Adrenal gland (tissue), 12 donors: Measurements from ENCODE around the gene PKP1. TPM values are rescaled to one million over a fixed set of nuclear protein-coding genes. Genes with fewer than 3 reads are reported as not detected.
A peak's percentile ranks its signal among the peaks of the same experiment; 100 is the strongest.

Experiments used
- DNase-seq, 7 donors: peaks; one replicate each; pipeline ENCODE4 v3.0.0-alpha.2; 2019 to 2020
- H3K27ac ChIP-seq, 5 donors: fragments of 200-600 bp; sonication (generic) in 4 of 5; 1 replicate in 3 of 5; 2 replicates in 2 of 5; pipeline versions ENCODE4 v1.5.1 to v1.8.0; 2016 to 2020; ENCODE audit warnings: mild to moderate bottlenecking in 1 of 5
- H3K27me3 ChIP-seq: fragments of 200-600 bp; 2 replicates; pipeline ENCODE4 v1.8.0; 2021
- H3K36me3 ChIP-seq, 2 donors: fragments of 200-600 bp; replicated peaks in 1 of 2; 1 replicate in 1 of 2; 2 replicates in 1 of 2; pipeline versions ENCODE4 v1.5.1 to v1.8.0; 2018 to 2022
- H3K4me1 ChIP-seq, 2 donors: fragments of 200-600 bp; replicated peaks in 1 of 2; 1 replicate in 1 of 2; 2 replicates in 1 of 2; pipeline versions ENCODE4 v1.5.1 to v1.8.0; 2018 to 2021
- H3K4me3 ChIP-seq, 4 donors: fragments of 200-600 bp; sonication (generic) in 3 of 4; one replicate each; pipeline ENCODE4 v1.5.1; 2016 to 2018
- H3K9me3 ChIP-seq, 3 donors: fragments of 200-600 bp; sonication (generic) in 1 of 3; replicated peaks in 1 of 3; 1 replicate in 2 of 3; 2 replicates in 1 of 3; pipeline versions ENCODE4 v1.5.1 to v1.8.0; 2016 to 2021
- POLR2A ChIP-seq, 2 donors: fragments of 450-650 bp; IDR thresholded peaks; one replicate each; pipeline ENCODE4 v1.6.1; 2017; ENCODE audit warnings: antibody characterized with exemption in 2 of 2, mild to moderate bottlenecking in 2 of 2, moderate library complexity in 1 of 2
- WGBS, 4 donors: extraction: QIAGEN DNeasy Blood & Tissue Kit in 2 of 4; methylation state at CpG; one replicate each; pipeline versions ENCODE4 v1.1.5 to v1.1.7; 2013 to 2017; 5-methylcytosine and 5-hydroxymethylcytosine counted together
- intact Hi-C, 2 donors: fragments of 100-400 bp; cut with DNase I; formaldehyde crosslinking; loops; one replicate each; pipeline versions ENCODE4 v1.14.1 to v1.15.0; 2022 to 2023
- polyA plus RNA-seq, 3 donors: library from polyadenylated mRNA; stranded (reverse); fragments of 200-250 nt in 2 of 3; fragments of 350-450 nt in 1 of 3; fragmentation: Illumina TruSeq in 1 of 3; extraction: RNeasy Lipid Tissue Mini Kit (QIAGEN cat#74804) in 1 of 3; gene quantifications; one replicate each; pipeline ENCODE4 v1.2.3, GENCODE V29; 2013 to 2014
- total RNA-seq, 9 donors: library from RNA; depleted of rRNA in 4 of 9; stranded (reverse); fragments of >200 nt in 4 of 9; fragments of 120-200 nt in 1 of 9; fragmentation: NEBNext Ultra II Directional in 1 of 9; extraction: Animal tissue kit (Norgen Biotek cat#: 25700) in 1 of 9; gene quantifications; one replicate each; pipeline versions ENCODE4 v1.1.0 to v1.2.4, GENCODE V29; 2013 to 2023
- TF ChIP-seq, protein P1 (sequence below), 6 experiments: fragments of 450-650 bp in 4 of 6; fragments of 200-600 bp in 2 of 6; sonication (generic) in 1 of 6; IDR thresholded peaks; 1 replicate in 5 of 6; 2 replicates in 1 of 6; pipeline versions ENCODE4 v1.5.1 to v1.8.0; 2016 to 2021; ENCODE audit warnings: antibody characterized with exemption in 6 of 6, mild to moderate bottlenecking in 2 of 6, moderate library complexity in 1 of 6
- donor health status: healthy with polysubstance abuse.
- donor health status: Bipolar disorder and iron deficiency.
- donor health status: DM: yes; HTN: yes; CAD: no.
- donor health status: DM: no; HTN: no; CAD: no.
- donor health status: DM: no; HTN: no; CAD: no.
- donor health status: DM: yes; HTN: yes; CAD: no.

The PKP1 gene
- total and polyA plus RNA-seq, 12 donors: 0.06 to 0.98 (median 0.24) TPM; not detected in 2

DNA sequence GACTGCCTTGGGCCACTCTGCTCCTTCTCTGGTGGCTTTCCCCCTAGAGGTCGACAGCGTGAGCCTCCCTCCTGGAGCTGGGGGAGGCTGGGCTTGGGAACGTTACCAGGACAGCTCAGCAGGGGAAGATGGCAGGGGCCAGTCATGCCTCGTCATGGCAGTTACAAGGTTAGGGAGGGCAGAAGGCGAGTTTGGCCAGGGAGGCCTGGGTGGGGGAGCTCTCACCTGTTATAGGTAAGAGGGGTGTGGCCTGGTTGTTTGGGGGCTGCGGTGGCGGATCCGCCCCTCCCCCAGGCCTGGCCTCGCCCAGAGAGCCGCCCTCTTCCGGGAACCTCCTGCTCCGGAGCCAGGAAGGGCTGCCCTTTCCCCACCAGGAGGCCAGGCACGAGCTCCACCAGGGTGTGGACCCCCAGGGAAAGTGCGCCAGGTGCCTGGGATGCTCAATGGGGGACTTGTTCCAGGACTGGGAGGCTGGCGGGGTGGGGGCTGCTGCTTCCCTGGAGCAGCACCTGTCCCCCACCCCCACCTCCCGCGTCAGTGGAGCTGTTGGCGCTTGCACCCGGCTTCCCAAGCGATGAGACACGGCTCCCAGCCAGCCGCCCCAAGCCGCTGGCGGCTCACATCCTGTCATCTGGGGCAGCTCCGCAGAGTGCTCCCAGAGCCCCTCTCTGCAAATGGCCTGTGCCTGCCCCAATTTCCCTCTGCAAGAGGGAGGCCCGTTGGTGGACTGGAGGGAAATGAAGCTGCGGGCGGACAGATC is 23.6 kb upstream of the PKP1 start:
- H3K9me3 ChIP-seq: no peaks in the 10 kb centered on the region
- H3K27ac ChIP-seq: no peak overlapping the region
- peaks cover 15% of the 10 kb centered on the region for H3K27me3 ChIP-seq
- no peak for TF ChIP-seq POLR2A (IDR thresholded peaks at IDR 0.05)
- TF ChIP-seq, protein P1, sequence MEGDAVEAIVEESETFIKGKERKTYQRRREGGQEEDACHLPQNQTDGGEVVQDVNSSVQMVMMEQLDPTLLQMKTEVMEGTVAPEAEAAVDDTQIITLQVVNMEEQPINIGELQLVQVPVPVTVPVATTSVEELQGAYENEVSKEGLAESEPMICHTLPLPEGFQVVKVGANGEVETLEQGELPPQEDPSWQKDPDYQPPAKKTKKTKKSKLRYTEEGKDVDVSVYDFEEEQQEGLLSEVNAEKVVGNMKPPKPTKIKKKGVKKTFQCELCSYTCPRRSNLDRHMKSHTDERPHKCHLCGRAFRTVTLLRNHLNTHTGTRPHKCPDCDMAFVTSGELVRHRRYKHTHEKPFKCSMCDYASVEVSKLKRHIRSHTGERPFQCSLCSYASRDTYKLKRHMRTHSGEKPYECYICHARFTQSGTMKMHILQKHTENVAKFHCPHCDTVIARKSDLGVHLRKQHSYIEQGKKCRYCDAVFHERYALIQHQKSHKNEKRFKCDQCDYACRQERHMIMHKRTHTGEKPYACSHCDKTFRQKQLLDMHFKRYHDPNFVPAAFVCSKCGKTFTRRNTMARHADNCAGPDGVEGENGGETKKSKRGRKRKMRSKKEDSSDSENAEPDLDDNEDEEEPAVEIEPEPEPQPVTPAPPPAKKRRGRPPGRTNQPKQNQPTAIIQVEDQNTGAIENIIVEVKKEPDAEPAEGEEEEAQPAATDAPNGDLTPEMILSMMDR (IDR thresholded peaks at IDR 0.05): no peak
- H3K4me3 ChIP-seq: no peak overlapping the region
- H3K36me3 ChIP-seq: no peaks in the 10 kb centered on the region
- peak in 1 of 7 donors; percentile 49 for DNase-seq
- no peaks in the 10 kb centered on the region for H3K4me1 ChIP-seq
- WGBS, 4 donors: 8 to 14% (median 10%) methylated on average over 9 to 28 of the region's 28 CpGs
- intact Hi-C loops: loop anchor here in 1 of 2 donors (5.0 kb wide), 1 partner anchor 98 kb away; no protein-coding TSS in a partner anchor

DNA sequence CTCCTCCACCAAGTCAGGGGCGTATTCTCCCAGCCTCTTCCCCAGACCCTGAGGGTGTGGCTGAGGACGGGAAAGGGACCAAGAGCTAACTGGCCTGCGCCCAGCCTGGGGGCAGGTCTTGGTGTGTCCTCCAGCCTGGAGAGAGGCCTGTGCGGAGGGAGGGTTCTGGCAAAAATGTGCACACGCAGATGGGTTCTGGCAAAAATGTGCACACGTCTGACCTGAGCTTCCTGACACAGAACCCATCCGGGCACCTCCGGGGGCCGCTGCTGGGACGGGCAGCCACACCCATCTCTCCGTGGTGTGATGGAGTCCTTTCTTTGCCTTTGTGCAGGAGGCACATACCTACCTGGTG is 23.1 kb upstream of the PKP1 start:
- H3K27me3 ChIP-seq: peaks cover 18% of the 10 kb centered on the region
- DNase-seq: no peak
- no peak overlapping the region for H3K27ac ChIP-seq
- no peak overlapping the region for H3K4me3 ChIP-seq
- no peaks in the 10 kb centered on the region for H3K36me3 ChIP-seq
- no peak for TF ChIP-seq POLR2A (IDR thresholded peaks at IDR 0.05)
- 13 to 31% (median 25%) methylated on average over 6 to 11 of the region's 11 CpGs for WGBS, 4 donors
- intact Hi-C loops: no loop called here
- H3K9me3 ChIP-seq: no peaks in the 10 kb centered on the region
- H3K4me1 ChIP-seq: no peaks in the 10 kb centered on the region

- H3K9me3 ChIP-seq: no peaks in the 10 kb centered on the region
- DNase-seq: peak in 1 of 7 donors; percentile 29
- peaks cover 18% of the 10 kb centered on the region for H3K27me3 ChIP-seq
- WGBS, 4 donors: 87 to 94% (median 91%) methylated on average over 6 to 8 of the region's 8 CpGs
- intact Hi-C loops: no loop called here
- no peak overlapping the region for H3K4me3 ChIP-seq
- H3K27ac ChIP-seq: no peak overlapping the region
- no peaks in the 10 kb centered on the region for H3K36me3 ChIP-seq
- TF ChIP-seq, protein P1 (IDR thresholded peaks at IDR 0.05): no peak
- no peak for TF ChIP-seq POLR2A (IDR thresholded peaks at IDR 0.05)
- H3K4me1 ChIP-seq: no peaks in the 10 kb centered on the region
Measured at GRCh38 chr1:201260648-201261311, 22.5 kb upstream of the PKP1 start.

DNA sequence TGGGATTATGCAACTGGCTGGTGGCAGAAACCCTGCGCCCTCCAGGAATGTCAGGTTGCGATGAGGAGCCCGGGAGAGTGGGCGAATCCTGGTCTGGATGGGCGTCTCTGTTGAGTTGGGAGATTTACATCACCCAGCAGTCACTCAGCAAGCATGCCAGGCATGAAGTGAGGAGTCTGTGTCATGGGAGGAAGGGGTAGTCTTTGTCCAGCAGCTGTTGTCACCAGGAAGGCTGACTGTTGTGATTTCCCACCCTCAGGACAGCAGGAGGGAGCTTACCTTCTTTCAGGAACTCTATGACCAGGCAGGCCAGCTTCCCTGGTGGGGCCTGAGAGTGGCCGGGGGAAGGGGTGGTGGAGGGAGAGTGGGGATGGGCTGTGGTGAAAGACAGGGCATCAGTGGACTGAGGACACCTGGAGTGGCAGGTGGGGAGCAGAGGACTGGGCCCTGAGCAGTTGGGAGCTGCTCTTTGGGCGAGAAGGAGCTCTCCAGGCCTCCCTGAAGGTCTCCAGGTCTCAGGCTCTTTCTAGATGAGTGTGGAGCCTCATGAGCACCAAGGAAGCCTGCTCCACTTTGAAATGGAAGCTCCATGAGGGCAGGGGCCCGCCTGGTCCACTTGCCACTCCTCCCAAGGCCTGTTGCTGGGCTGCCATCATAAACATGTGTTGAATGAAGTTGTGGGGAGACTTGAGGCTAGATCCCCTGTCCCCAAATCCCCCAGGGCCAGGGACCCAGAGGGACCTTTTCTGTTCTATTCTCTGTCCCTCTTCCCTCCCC is 21.3 kb upstream of the PKP1 start:
- Histone ChIP-seq H3K4me3 (no peak overlapping the region), H3K4me1 (no peaks in the 10 kb centered on the region), H3K27ac (no peak overlapping the region), H3K9me3 (no peaks in the 10 kb centered on the region), H3K36me3 (no peaks in the 10 kb centered on the region), H3K27me3 (peaks cover 18% of the 10 kb centered on the region)
- DNase-seq: no peak
- intact Hi-C loops: no loop called here
- WGBS, 4 donors: 83 to 92% (median 88%) methylated on average over 7 to 8 of the region's 8 CpGs
- no peak for TF ChIP-seq POLR2A (IDR thresholded peaks at IDR 0.05)
- TF ChIP-seq, protein P1 (IDR thresholded peaks at IDR 0.05): no peak
